ENCODE data around the gene RXYLT1.
"Not testable (repeated sequence)": the region's sequence is repeated elsewhere in the genome, so short reads cannot be mapped to it uniquely, and the experiment has no call there.

RXYLT1 gene

GRCh38 chr12:63779498-63780481 is at the start of gene RXYLT1:
Gene RXYLT1, plus strand, starts transcription at chr12:63779909. Its CDS starts 52 bp downstream, at chr12:63779961.
- DNase-seq = peak; percentile 73 to 82 (median 74)

- DNase-seq = not testable (repeated sequence)
These were observed 46.9 kb upstream of the RXYLT1 start for GRCh38 chr12:63732779-63733178.

GRCh38 chr12:63733585-63733984 is 46.1 kb upstream of the RXYLT1 start:
- not testable (repeated sequence) for DNase-seq

- DNase-seq = not testable (repeated sequence)
These were observed 39.2 kb upstream of the RXYLT1 start for GRCh38 chr12:63740551-63740950.

- not testable (repeated sequence) for DNase-seq
These were observed 38.3 kb upstream of the RXYLT1 start for GRCh38 chr12:63741431-63741830.

- not testable (repeated sequence) for DNase-seq
These were observed 35.6 kb upstream of the RXYLT1 start for GRCh38 chr12:63744110-63744509.

- not testable (repeated sequence) for DNase-seq
These were observed 33.2 kb upstream of the RXYLT1 start for GRCh38 chr12:63746470-63746869.

GRCh38 chr12:63747136-63747535 is 32.6 kb upstream of the RXYLT1 start:
- DNase-seq = not testable (repeated sequence)

- DNase-seq = no peak
These were observed 32.2 kb upstream of the RXYLT1 start for GRCh38 chr12:63747553-63747952.

- no peak for DNase-seq
These were observed 27.4 kb upstream of the RXYLT1 start for GRCh38 chr12:63752283-63752682.

GRCh38 chr12:63752841-63753240 is 26.9 kb upstream of the RXYLT1 start:
- DNase-seq = no peak

- DNase-seq = no peak
These were observed 26.0 kb upstream of the RXYLT1 start for GRCh38 chr12:63753743-63754142.

- DNase-seq = no peak
These were observed 15.2 kb upstream of the RXYLT1 start for GRCh38 chr12:63764481-63764880.

GRCh38 chr12:63766498-63766897 is 13.2 kb upstream of the RXYLT1 start:
- no peak for DNase-seq

- DNase-seq = no peak
These were observed 9.3 kb upstream of the RXYLT1 start for GRCh38 chr12:63770375-63770774.

- no peak for DNase-seq
These were observed 2.4 kb upstream of the RXYLT1 start for GRCh38 chr12:63777340-63777739.

- no peak for DNase-seq
These were observed 2.8 kb downstream of the RXYLT1 start for GRCh38 chr12:63782466-63782865.

- DNase-seq = no peak
These were observed 7.6 kb downstream of the RXYLT1 start for GRCh38 chr12:63787306-63787705.

- DNase-seq = no peak
These were observed 10.9 kb downstream of the RXYLT1 start for GRCh38 chr12:63790608-63790945.

GRCh38 chr12:63792338-63792737 is 12.6 kb downstream of the RXYLT1 start:
- DNase-seq = no peak

GRCh38 chr12:63795032-63795687 is 15.5 kb downstream of the RXYLT1 start:
- no peak for DNase-seq

- DNase-seq = no peak
These were observed 16.2 kb downstream of the RXYLT1 start for GRCh38 chr12:63795944-63796343.

GRCh38 chr12:63802012-63802608 is 22.4 kb downstream of the RXYLT1 start:
- DNase-seq = no peak

- DNase-seq = no peak
These were observed 25.0 kb downstream of the RXYLT1 start for GRCh38 chr12:63804746-63805145.

All from activated CD4-positive, CD25-positive, alpha-beta regulatory T cell (primary cell).